Islet precursor cell (in vitro differentiated cells): ENCODE measurements around the gene FAHD1.

Source experiments
- DNase-seq: peaks from one replicate; pipeline ENCODE4 v3.0.0-alpha.2; 2018

FAHD1 gene

DNA sequence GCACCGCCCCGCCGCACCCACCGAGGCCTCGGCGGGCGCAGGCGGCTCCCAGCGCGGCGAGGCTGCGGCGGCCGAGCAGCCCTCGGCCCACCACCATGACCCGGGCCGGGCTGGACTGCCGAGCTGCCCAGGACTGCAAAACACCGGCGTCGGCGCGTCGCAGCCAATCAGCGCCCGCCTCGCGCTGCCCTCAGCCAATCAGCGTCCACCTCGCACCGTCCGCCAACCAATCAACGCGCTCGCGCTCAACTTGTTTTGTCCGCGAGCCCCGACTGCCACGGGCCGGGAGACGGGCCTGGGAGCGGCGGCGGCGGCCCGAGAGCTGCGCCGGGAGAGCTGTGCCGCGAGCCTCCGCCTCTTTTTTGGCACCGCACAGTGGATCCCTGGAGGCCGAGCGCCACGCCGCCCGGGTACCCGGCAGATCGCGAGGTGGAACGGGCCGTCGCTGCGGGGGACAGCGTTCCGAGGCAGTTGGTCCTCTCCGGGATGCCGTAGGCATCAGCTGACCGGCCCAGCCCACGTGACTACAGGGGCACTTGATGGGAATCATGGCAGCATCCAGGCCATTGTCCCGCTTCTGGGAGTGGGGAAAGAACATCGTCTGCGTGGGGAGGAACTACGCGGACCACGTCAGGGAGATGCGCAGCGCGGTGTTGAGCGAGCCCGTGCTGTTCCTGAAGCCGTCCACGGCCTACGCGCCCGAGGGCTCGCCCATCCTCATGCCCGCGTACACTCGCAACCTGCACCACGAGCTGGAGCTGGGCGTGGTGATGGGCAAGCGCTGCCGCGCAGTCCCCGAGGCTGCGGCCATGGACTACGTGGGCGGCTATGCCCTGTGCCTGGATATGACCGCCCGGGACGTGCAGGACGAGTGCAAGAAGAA lies at the start of gene FAHD1, which contains the start of gene HAGH:
FAHD1 (plus strand) TSS at position 516 of the 883 bp plus-strand sequence; CDS start at position 549, 33 bp downstream.
HAGH (minus strand) TSS at position 135 of the 883 bp plus-strand sequence; CDS start at position 97, 38 bp downstream.
- peak; percentile 97 for DNase-seq

DNA sequence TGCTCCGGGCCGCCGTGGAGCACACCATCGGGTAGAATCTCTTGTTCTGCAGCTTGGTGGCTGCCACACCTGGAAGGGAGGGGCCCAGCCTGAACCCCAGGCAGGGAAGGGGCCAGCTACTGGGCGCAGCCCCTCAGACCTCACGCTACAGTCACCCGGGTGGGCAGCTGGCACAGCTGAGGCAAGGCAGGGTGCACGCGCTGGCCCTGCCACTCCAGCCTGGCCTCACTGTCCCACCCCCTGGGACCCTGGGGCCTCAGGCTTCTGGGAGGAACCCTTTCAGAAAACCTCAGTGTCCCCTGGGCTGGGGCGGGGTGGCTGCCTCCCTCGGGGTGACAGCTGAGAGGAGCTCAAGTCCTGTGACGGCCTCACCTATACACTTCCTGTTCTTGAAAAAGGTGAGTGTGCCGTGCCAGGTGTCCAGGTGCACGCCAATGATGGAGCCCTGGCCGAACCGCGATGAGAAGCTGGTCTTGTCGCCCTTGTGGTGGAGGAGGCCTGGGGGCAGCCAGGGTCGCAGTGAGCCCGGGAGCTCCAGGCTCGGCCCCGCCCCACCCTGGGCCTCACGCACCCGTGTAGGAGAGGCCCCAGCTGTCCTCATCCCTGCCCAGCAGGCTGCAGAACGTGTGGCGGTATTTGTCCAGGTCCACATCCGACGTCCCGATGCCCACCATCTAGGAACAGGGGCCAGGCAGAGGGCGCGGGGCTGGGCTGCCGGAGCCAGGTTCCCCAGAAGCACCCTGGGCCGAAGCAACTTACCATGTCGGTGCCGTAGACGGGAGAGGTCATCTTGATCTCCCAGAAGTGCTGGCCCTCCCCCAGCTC lies 49.4 kb upstream of the FAHD1 start:
- no peak for DNase-seq

DNA sequence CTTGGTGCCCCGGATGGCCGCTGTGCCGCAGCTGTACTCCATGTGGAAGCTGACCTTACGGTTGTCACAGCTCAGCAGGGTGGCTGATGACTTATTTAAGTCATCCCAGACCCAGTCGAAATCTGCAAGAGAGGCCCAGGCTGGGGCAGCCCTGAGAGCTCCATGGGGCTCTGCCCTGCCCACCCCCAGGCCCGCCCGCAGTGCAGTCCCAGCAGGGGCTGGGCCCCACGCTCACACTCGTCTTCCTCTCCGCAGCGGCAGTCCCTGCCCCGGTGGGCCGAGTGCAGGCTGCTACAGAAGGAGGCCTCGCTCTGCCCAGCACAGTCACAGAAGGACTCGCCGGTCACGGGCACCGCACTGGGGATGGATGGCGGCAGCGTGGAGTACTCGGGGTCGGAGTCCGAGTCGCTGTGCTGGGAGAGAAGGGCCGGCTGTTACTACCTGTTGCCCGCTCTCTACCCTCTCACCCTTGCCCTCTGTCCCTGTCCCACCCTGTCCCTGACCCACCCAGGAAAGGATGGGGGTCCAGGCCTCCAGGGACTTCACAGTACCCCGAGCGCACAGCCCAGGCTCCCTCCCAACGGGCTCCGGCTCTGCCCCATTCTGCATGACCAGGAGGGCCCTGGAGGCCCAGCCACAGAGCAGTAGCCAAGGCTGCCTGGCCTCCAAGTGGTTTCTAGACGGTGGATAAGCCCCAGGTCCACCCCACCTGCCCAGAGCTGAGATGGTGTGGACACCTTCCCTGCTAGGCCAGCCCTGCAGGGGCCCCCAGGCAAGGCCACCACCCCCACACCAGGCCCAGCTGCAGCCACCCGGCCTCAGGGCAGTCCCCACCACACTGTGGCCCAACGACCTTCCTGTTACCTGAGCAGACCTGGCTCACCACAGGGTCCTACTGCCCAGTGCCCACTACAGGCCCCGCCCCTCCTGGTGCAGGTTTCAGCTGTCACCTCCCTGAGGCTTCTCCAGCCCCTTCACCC lies 48.5 kb upstream of the FAHD1 start:
- DNase-seq = no peak

DNA sequence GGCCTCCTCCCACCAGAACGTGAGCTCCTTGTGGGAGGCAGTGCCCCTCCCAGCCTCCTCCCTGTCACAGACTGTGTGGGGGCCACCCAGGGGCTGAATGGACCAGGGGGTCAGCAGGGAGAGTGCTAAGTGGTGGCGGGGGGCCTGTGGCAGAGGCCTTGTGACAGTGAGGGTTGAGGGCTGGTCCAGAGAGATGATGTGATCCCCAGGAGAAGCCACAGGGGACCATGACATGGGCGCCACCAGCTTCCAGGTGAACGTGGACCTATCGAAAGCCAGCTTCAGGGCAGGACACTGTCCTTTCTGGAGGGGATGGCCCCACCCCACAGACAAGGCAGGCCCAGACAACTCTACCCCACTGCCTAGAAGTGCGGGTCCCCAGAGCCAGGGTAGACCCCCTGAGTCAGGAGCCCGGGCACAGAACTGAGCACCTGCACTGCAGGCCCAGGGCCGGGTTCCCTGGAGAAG lies 47.7 kb upstream of the FAHD1 start:
- DNase-seq = no peak

DNA sequence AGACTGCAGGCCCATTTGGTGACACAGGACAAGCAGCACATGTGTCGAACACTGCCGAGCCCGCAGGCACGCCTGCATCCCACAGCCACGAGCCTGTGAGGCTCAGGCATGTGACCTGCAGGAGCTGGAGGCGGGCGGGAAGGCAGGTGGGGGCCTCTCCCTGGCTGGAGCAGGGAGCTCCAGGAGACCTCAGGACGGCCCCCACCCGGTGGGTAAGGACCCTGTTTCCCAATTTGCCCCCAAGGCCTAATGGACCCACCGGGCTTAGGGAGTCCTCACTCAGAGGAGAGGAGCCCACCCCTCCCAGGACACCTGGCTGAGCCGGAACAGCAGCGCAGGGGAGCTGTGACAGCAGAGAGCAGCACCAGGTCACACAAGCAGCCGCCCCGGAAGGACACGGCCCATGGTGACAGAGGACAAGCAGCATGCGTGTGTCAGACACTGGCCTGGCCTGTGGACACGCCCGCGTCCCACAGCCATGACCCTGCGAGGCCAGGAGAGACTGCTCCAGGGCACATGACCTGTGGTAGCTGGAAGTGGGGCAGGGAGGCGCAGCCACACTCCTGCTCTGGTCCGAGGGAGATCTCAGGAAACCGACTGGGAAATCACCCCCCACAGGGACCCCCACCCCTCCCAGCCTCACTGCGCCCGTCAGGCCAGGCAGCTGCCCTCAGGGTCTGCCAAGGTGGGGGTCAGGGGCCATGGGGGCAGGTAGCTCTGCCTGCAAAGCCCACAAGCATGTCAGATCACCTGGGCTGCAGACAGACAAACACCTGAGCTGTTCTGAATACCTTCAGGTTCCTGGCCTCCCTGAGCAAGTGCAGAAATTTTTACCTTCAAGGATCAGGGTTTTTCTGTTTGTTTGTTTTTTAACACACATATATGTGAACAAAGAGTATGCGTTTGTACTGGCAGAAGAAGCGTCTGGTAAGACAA lies 47.0 kb upstream of the FAHD1 start:
- no peak for DNase-seq

DNA sequence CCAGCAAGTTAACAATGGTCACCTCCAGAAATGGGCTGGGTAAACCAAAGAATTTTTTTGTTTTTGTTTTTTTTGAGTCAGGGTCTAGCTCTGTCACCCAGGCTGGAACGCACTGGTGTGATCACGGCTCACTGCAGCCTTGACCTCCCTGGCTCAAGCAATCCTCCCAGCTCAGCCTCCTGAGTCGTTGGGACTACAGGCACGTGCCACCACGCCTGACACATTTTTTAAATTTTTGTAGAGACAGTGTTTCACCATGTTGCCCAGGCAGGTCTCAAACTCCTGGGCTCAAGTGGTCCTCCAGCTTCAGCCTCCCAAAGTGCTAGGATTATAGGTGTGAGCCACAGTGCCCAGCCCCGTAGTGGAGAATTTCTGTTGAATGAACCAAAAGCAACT lies 46.3 kb upstream of the FAHD1 start:
- no peak for DNase-seq

DNA sequence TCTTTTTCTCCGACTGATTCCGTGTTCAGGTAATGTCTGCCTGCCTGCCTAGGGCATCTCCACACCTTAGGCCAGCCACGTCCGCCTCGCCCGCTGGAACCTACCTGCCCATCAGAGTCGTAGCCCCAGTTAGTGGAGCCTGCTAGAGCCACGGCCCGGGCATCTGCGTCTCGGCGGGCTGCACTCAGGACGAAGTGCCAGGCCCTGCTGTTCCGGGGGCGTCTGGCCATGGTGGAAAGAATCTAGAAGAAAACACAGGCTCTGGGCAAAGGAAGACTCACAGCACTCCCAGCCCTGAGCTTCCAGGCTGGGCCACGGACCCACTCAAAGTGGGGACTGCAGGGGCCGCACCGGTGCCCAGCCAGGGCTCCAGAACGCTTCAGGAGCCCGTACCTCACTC lies 45.8 kb upstream of the FAHD1 start:
- no peak for DNase-seq

DNA sequence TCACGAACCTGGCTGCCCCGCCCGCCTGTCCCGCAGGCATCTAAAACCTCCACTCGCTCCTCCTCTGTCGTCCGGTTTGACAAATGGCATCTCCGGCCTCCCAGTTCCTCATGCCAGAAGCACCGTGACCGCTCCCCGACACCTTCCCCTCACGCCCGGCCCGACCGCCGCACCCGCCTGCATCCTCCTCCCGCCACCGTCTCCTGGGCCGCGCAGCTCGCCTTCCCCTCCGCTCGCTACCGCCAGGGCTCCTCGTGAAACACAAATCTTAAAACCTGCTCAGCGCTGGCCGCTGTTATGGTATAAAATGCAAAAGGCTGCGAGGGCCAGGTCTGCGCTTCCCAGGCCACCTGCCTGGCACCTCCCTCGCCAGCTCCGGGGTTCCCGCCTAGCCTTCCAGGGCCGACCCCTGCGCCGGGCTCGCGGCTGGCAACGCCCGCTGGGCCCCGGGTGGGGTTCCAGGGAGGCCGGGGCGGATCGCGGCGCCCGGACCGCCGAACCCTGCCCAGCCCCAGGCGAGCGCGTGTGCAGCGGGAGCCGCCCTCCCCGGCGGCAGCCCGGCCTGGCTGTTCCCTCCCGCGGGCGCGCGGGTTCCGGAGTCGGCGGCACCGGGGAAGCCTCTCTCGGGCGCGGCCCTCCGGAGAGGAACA lies 45.1 kb upstream of the FAHD1 start:
- no peak for DNase-seq

DNA sequence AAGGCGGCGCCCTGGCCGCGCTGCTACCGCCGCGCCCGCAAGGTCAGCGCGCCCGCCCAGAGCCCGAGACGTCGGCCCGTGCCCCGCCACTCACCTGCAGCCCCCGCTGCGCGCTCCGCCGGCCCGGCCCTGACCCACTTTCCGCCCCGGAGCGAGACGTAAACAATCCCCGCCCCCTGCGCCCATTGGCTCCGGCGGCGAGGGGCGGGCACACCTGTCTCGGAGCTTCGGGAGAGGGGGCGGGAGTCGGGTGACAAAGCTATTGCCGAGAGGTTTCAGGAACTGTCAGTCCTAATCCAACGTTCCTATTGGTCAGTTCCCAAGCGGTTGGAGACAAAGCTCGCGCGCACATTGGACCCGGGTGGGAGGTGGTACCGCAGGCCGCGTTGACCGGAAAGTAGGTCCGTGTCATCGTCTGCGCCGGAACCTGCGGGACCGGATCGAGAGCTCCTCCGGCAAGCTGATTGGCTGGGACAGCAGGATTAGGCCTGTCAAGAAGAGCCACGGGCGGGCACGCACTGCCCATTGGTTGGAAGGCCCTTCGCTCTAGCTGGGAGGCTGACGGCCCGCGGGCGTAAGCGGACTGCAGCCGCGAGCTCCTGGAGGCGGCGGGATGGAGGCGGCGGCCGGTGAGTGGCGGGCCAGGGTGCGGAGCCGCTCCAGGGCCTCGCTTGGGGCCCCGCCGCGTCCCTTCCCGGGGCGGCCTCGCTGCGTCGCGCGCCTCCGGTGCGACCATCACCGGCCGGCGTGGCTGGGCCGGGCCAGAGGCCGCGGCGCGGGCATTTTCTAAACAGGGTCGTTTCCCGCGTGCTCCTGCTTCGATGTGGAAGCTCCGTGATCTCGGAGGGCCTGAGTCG lies 44.4 kb upstream of the FAHD1 start, which contains the start of the genes NUBP2 and SPSB3:
NUBP2 (plus strand) TSS at position 553 of the 857 bp plus-strand sequence; CDS start at position 614, 61 bp downstream.
SPSB3 (minus strand) TSS at position 164 of the 857 bp plus-strand sequence. CDS start 1,088 bp downstream, outside the sequence.
- peak; percentile 100 for DNase-seq

DNA sequence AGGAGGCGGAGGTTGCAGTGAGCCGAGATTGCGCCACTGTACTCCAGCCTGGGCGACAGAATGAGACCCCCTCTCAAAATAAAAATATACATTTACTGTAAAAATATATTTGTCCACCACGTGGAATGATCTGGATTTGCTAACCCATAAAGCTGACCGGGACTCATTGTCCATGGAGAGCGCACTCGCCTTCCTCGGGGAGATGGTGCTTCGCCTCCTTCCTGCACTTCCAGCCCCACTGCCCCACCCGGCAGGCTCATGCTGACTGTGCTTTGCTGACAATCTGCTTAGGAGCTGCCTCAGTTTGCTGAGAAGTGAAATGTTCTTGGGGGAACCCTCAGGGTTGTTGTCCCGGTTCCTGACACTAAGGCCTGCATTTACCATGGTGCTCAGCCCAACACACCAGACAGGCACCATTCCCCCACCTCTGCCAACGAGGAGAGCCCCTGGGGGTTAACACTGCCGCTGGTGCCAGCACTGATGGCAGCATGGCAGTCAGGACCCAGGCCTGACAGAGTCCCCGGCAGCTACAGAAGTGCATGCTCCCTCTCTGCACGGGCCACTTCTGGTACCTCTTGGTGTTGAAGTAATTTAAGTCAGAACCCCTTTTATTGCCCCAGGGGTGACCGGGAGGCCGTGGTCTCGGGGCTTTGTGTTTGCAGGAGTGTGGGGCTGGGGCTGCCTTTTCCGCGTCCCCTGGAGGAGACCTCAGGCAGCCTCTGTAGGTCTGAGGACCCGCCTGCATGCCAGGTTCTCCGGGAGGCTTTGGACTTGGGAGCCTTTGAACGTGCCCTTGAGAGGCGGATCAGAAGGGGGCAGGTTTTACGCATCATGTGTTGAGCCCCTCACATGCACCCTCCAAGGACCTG lies 41.8 kb upstream of the FAHD1 start:
- no peak for DNase-seq

DNA sequence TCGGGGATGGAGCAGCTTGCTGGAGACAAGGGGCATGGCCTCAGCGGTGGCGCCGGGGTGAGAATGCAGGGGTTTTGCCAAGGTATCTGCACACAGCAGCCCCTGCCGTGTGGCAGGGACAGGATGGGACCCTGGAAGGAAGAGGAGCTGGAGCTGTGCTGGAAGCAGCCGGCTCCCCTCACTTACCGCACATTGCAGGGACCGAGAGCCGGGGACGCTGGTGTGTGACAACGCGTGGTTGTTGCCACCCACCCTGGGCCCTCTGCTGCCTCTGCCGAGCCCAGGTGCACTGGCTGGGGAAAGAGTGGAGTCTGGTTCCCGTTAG lies 41.2 kb upstream of the FAHD1 start:
- DNase-seq = no peak

DNA sequence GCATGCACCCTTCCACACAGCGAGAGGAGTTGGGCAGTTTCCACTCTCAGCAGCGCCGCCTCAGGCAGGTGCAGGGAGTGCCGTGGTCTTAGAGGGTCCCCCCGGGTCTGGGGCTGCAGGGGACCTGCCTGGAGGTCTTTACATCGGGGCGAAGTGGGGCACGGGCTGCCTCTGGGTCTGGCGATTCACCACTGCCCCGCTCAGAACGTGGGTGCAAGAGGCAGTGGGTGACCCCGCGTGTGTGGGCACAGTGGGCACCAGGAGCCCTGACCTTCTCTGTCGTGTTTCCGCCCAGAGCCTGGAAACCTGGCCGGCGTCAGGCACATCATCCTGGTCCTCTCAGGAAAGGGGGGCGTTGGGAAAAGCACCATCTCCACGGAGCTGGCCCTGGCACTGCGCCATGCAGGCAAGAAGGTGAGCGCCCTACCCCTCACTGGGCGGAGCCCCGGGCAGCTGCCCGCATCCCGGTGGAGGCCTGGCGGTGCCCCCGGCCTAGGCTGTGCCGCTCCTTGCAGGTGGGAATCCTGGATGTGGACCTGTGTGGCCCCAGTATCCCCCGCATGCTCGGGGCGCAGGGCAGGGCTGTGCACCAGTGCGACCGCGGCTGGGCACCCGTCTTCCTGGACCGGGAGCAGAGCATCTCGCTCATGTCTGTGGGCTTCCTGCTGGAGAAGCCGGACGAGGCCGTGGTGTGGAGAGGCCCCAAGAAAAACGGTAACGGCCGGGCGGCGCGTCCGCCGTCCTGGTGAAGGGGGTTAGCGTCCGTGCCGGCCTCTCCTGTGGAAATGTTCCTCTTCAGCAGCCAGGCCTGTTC lies 40.6 kb upstream of the FAHD1 start:
- DNase-seq = peak; percentile 49

DNA sequence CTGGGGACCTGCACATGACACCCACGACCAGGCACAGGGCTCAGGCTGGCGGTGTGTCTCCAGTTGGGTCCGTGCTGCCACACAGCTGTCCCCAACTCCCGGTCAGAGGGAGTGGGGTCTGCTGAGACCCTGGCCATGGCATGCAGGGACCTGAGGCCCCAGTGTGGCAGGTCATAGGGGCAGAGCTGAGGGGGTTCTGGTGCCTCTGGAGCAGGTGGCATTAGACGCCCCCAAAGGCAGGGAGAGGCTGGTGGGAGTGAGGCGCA lies 40.0 kb upstream of the FAHD1 start:
- no peak for DNase-seq

DNA sequence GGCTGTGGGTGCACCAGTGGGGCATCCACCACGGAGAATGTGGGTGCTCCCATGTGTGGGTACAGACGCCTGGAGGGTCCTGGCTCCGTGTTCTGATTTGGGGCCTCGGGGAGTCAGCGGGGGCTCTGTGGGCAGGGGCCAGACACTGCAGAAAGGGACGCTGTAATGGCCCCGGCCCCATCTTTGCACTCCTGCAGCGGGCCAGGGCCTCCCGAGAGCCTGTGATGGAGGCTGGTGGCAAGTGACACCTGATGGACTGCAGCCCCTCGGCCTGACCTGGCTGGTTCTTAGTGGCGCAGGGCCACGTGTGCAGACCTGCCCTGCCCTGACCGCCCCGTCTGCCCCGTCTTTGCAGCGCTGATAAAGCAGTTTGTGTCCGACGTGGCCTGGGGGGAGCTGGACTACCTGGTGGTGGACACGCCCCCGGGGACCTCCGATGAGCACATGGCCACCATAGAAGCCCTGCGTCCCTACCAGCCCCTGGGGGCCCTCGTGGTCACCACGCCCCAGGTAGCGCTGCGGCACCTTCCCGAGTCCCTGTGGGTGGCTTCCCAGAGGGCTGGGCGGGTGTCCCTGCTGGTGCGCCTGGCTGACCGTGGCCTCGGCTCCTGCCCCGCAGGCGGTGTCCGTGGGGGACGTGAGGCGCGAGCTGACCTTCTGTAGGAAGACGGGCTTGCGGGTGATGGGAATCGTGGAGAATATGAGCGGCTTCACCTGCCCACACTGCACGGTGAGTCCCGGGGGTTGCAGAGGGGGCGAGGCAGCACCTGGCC lies 39.5 kb upstream of the FAHD1 start:
- DNase-seq = no peak

DNA sequence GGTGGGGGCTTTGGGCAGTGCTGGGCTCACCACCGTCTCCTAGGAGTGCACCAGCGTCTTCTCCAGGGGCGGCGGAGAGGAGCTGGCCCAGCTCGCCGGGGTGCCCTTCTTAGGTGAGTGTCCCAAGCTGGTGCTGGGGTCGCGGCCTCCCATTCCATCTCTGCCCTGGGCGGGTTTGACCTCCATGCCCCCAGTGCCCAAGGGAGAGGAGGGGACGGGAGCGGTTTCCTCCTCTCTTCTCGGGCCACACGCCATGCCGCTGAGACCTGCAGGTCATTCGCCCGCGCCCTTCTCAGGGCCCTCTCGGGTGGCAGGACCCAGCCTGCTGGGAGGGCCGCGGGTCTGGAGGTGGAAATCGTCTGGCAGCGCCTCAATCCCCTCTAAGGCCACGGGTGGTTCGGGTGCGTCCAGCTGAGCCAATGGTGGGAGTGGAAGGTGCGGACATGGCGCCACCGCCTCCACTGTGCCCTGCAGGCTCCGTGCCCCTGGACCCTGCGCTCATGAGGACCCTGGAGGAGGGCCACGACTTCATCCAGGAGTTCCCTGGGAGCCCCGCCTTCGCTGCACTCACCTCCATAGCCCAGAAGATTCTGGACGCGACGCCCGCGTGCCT lies 38.8 kb upstream of the FAHD1 start:
- DNase-seq = peak; percentile 47

DNA sequence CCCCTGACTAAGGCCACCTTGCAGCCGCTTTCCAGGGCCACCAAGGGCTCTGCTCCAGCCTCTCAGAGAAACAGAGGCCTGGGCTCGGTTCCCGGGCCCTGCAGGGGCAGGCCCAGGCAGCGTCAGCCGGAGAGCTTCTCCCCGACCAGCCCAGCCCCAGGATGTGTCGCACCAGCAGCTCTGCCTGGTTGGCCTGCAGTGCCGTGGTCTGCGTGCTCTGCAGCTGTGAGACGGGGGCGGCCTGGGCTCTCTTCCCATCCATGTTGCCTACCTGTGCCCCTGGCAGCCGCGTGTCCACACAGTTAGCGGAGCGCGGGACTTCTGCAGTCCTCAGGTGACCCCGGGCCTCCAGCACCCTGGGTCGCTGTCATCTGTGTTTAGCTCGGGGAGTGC lies 38.3 kb upstream of the FAHD1 start:
- peak; percentile 49 for DNase-seq

DNA sequence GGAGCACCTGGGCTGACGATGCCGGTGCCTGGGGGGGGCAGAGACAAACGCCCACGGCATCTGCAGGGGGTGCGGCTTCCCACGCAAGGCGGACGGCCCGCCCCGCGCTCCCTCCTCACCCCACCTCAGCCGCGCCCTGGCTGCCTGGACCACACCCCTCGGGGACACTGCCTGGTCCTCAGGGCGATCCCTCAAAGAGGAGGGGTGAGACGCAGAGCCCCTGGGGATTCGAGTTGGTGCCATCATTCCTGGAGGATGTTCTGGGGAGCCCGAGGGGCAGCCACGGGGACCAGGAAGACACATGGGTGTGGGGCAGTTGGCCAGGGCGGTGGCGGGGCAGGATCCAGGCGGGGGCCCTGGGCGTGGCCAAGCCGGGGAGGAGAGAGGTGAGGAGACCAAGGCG lies 37.4 kb upstream of the FAHD1 start:
- peak; percentile 37 for DNase-seq
